Measurements from ENCODE around the gene EGLN2.
"Not testable (repeated sequence)": the region's sequence is repeated elsewhere in the genome, so short reads cannot be mapped to it uniquely, and the experiment has no call there.

EGLN2 gene

DNA sequence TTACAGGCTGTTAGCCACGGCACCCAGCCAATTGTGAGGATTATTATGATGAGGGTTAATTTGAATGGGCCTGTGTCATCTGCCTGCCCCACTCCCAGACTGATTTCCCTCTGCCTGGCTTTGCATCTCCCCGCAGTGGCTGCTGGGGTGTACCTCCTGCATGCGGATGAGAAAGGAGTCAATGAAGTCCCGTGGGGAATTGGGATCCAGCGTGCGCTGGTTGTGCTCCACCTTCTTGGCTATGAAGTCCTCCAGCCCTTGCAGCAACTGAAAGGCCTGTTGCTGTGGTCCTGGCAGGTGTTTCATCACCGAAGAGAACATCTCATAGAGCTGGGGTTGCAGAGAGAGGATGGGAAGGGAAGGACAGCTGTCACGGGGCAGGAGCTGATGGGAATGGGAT, 47.7 kb downstream of the EGLN2 start:
- not testable (repeated sequence) for DNase-seq (ENCODE audit: low read depth)

GRCh38 chr19:40850277-40850676, 51.3 kb downstream of the EGLN2 start, which contains the start of gene CYP2A6:
Gene CYP2A6 (minus strand): TSS chr19:40850447. CDS start chr19:40850426, 21 bp downstream.
- DNase-seq (ENCODE audit: low read depth): not testable (repeated sequence)

DNA sequence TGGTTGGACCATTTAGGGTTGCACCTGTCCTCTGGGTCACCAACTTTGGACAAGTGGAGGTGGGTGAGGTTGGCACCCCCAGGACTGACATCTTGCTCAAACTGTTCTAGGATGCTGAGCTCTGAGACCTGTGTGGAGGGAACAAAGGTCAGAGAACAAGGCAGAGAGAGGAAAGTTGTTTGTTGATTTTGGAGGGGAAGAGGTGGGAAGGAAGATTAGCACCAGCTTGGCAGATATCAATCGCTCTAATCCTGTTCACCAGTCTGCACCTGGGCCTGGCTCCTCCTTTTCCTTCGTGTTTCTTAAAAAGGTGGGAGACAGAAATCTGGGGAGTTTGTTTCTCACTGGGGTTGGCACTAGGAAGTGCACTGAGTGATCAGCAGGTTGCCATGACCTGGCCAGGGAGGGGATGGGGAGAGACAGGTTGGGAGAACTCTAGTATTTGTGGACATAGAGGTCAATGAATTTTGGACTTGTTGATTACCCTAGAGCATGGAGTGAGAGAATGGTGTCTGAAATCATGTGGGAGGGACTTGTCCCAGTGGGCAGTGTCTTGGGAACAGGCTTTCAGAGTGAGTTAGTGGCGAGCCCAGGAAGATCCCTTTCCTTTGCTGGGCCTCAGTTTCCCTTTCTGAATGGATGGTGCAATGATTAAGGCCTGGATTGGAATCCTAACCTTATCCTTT, 53.6 kb downstream of the EGLN2 start:
- DNase-seq (ENCODE audit: low read depth): not testable (repeated sequence)
